Smooth muscle cell (in vitro differentiated cells): ENCODE measurements around the gene EBF4. TPM values are rescaled to one million over a fixed set of nuclear protein-coding genes. Genes with fewer than 3 reads are reported as not detected.
A peak's percentile ranks its signal among the peaks of the same experiment; 100 is the strongest.

Source experiments
- DNase-seq: peaks from one replicate; lab custom pipeline; 2025; ENCODE audit not compliant: unreplicated experiment; lab: John Stamatoyannopoulos, UW
- H2AFZ ChIP-seq: fragments of 200-600 bp; sonication (generic); 2 replicates; pipeline ENCODE4 v1.6.0; 2016; ENCODE audit warnings: antibody characterized with exemption, low read depth, mild to moderate bottlenecking
- H3F3A ChIP-seq: fragments of 200-600 bp; sonication (generic); 2 replicates; pipeline ENCODE4 v1.6.0; 2017; ENCODE audit warnings: antibody characterized with exemption, low read depth
- H3K27ac ChIP-seq: fragments of 200-600 bp; sonication (generic); 2 replicates; pipeline ENCODE4 v1.5.1; 2016; ENCODE audit warnings: low read depth, mild to moderate bottlenecking
- H3K27me3 ChIP-seq: fragments of 200-600 bp; sonication (generic); 2 replicates; pipeline ENCODE4 v1.6.1; 2016; ENCODE audit warnings: low read depth, mild to moderate bottlenecking
- H3K36me3 ChIP-seq: fragments of 200-600 bp; sonication (generic); 2 replicates; pipeline ENCODE4 v1.5.1; 2016; ENCODE audit warnings: low read depth
- H3K4me1 ChIP-seq: fragments of 200-600 bp; sonication (generic); 2 replicates; pipeline ENCODE4 v1.5.1; 2016; ENCODE audit warnings: low read depth
- H3K4me2 ChIP-seq: fragments of 200-600 bp; sonication (generic); 2 replicates; pipeline ENCODE4 v1.6.0; 2016; ENCODE audit warnings: mild to moderate bottlenecking
- H3K4me3 ChIP-seq: fragments of 200-600 bp; sonication (generic); 2 replicates; pipeline ENCODE4 v1.5.1; 2016; ENCODE audit warnings: mild to moderate bottlenecking
- H3K79me2 ChIP-seq: fragments of 200-600 bp; sonication (generic); 2 replicates; pipeline ENCODE4 v1.6.0; 2016; ENCODE audit warnings: low read depth, mild to moderate bottlenecking
- H3K9ac ChIP-seq: fragments of 200-600 bp; sonication (generic); 2 replicates; pipeline ENCODE4 v1.6.0; 2016; ENCODE audit warnings: low read depth
- H3K9me3 ChIP-seq: fragments of 200-600 bp; sonication (generic); replicated peaks from 2 replicates; pipeline ENCODE4 v1.5.1; 2016; ENCODE audit warnings: low read depth
- H4K20me1 ChIP-seq: fragments of 200-600 bp; sonication (generic); 2 replicates; pipeline ENCODE4 v1.6.0; 2016; ENCODE audit warnings: low read depth
- CTCF ChIP-seq: fragments of 200-600 bp; sonication (generic); IDR thresholded peaks from 2 replicates; pipeline ENCODE4 v1.5.1; 2017; ENCODE audit warnings: borderline replicate concordance, mild to moderate bottlenecking, antibody characterized with exemption; ENCODE audit not compliant: insufficient read depth, poor library complexity, severe bottlenecking
- WGBS: methylation state at CpG from one replicate; pipeline ENCODE4 v1.1.7; 2016; ENCODE audit warnings: low lambda C conversion rate; 5-methylcytosine and 5-hydroxymethylcytosine counted together
- polyA plus RNA-seq: library from polyadenylated mRNA; unstranded; fragments of >200 nt; fragmentation: Nextera tagmentation; extraction: Ambion mirVana; gene quantifications from 2 replicates; pipeline ENCODE4 v1.2.1, GENCODE V29; 2016
- total RNA-seq: library from RNA; depleted of rRNA; stranded (reverse); fragments of >200 nt; gene quantifications from 2 replicates; pipeline ENCODE4 v1.2.3, GENCODE V29; 2014

EBF4 gene
- total and polyA plus RNA-seq, 2 experiments from 2014 or later = 8.2 to 19.0 TPM

- H3K9me3 ChIP-seq = no peaks in the 10 kb centered on the region
- no peak for DNase-seq
- H3F3A ChIP-seq = no peaks in the 10 kb centered on the region
- WGBS = 62% methylated on average over 9 of the region's 10 CpGs
- peaks cover 22% of the 10 kb centered on the region for H4K20me1 ChIP-seq
- H3K4me3 ChIP-seq = peak overlapping the region; percentile 49
- no peaks in the 10 kb centered on the region for H3K79me2 ChIP-seq
- H3K9ac ChIP-seq = no peak overlapping the region
- H3K36me3 ChIP-seq = no peaks in the 10 kb centered on the region
- H2AFZ ChIP-seq = peak overlapping the region; percentile 91
- no peak overlapping the region for H3K27ac ChIP-seq
- H3K27me3 ChIP-seq = peaks cover 36% of the 10 kb centered on the region
- peaks cover 8% of the 10 kb centered on the region for H3K4me1 ChIP-seq
- peak overlapping the region; percentile 85 for H3K4me2 ChIP-seq
- no peak for TF ChIP-seq CTCF
These were observed 931 bp upstream of the EBF4 start for GRCh38 chr20:2691663-2692035.

- Histone ChIP-seq H3K27me3 (peaks cover 25% of the 10 kb centered on the region), H3K4me2 (no peak overlapping the region), H3K36me3 (no peaks in the 10 kb centered on the region), H3K9me3 (no peaks in the 10 kb centered on the region), H3K9ac (no peak overlapping the region), H3K4me3 (peak overlapping the region; percentile 52), H2AFZ (no peak overlapping the region), H3K4me1 (peaks cover 8% of the 10 kb centered on the region), H3F3A (no peaks in the 10 kb centered on the region), H3K27ac (no peak overlapping the region), H4K20me1 (peaks cover 22% of the 10 kb centered on the region), H3K79me2 (no peaks in the 10 kb centered on the region)
- TF ChIP-seq CTCF = no peak
- WGBS = 0% methylated on average over 2 of the region's 64 CpGs
- DNase-seq = no peak
These were observed 306 bp downstream of the EBF4 start for GRCh38 chr20:2692886-2693285.

- peaks cover 22% of the 10 kb centered on the region for H4K20me1 ChIP-seq
- H3K27me3 ChIP-seq = peaks cover 25% of the 10 kb centered on the region
- no peaks in the 10 kb centered on the region for H3K36me3 ChIP-seq
- H3K9me3 ChIP-seq = no peaks in the 10 kb centered on the region
- no peaks in the 10 kb centered on the region for H3F3A ChIP-seq
- WGBS = 4% methylated on average over 61 of the region's 89 CpGs
- TF ChIP-seq CTCF = no peak
- DNase-seq = no peak
- peaks cover 8% of the 10 kb centered on the region for H3K4me1 ChIP-seq
- H3K4me3 ChIP-seq = peak overlapping the region; percentile 52
- no peak overlapping the region for H2AFZ ChIP-seq
- no peak overlapping the region for H3K9ac ChIP-seq
- H3K4me2 ChIP-seq = peak overlapping the region; percentile 79
- H3K27ac ChIP-seq = no peak overlapping the region
- H3K79me2 ChIP-seq = no peaks in the 10 kb centered on the region
These were observed 867 bp downstream of the EBF4 start for GRCh38 chr20:2693286-2694007.

- WGBS = 17% methylated on average over 16 of the region's 23 CpGs
These were observed 1.5 kb downstream of the EBF4 start for GRCh38 chr20:2694008-2694471.

More at GRCh38 chr20:2694008-2694471, 1.5 kb downstream of the EBF4 start:
- Histone ChIP-seq H3K79me2 (no peaks in the 10 kb centered on the region), H3K4me1 (peaks cover 8% of the 10 kb centered on the region), H3F3A (no peaks in the 10 kb centered on the region), H3K27me3 (peaks cover 25% of the 10 kb centered on the region), H2AFZ (no peak overlapping the region), H3K9me3 (no peaks in the 10 kb centered on the region), H3K27ac (no peak overlapping the region), H4K20me1 (peaks cover 22% of the 10 kb centered on the region), H3K36me3 (no peaks in the 10 kb centered on the region), H3K4me2 (peak overlapping the region; percentile 79), H3K9ac (no peak overlapping the region), H3K4me3 (peak overlapping the region; percentile 52)
- TF ChIP-seq CTCF = no peak
- DNase-seq = no peak
